GM21717 (cell line): ENCODE measurements around the gene NUDT17.
A peak's percentile ranks its signal among the peaks of the same experiment; 100 is the strongest.

Source experiments
- ATAC-seq: cut with Tn5 transposase; IDR thresholded peaks from one replicate; pipeline ENCODE4 v1.9.1; 2021; ENCODE audit warnings: mild to moderate bottlenecking, moderate library complexity; ENCODE audit not compliant: unreplicated experiment

NUDT17 gene

DNA sequence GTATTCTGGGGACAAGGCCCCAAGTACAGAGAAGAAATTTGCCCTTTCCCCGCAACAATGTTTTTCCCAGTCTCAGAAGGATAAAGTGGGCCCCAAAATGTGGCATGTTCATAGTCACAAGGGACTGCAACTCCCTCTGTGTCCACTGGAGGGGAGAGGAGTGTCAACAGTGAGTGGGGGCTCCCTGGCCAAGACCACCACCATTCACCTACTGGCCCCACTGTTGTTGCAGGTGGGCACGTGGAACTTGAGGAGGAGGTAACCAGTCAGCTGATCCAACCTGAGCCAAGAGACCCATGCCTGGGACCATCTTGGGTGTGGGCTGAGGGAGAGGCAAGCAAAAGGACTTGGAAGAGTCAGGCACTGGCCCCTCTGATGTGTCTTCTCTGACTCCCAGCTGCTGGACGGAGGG lies 777 bp downstream of the NUDT17 start:
- ATAC-seq: peak; percentile 26

DNA sequence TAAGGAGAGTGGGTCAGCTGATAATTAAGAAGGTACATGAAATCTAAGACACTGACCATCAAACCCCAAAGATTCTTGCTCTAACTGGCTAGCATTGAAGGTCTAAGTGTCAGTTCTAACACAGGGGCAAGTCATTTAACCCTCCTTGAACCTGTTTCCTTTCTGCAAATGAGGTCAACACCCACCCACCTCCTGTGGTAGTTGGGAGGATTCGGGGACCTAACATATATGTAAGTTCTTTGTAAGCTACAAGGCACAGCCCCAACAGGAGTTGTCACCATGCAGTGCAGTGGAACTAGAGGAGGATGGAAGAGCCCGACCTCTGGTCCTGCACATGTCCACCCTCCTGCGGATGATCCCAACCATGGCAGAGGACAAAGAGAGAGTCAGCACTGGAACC lies 2.4 kb downstream of the NUDT17 start:
- no peak for ATAC-seq

DNA sequence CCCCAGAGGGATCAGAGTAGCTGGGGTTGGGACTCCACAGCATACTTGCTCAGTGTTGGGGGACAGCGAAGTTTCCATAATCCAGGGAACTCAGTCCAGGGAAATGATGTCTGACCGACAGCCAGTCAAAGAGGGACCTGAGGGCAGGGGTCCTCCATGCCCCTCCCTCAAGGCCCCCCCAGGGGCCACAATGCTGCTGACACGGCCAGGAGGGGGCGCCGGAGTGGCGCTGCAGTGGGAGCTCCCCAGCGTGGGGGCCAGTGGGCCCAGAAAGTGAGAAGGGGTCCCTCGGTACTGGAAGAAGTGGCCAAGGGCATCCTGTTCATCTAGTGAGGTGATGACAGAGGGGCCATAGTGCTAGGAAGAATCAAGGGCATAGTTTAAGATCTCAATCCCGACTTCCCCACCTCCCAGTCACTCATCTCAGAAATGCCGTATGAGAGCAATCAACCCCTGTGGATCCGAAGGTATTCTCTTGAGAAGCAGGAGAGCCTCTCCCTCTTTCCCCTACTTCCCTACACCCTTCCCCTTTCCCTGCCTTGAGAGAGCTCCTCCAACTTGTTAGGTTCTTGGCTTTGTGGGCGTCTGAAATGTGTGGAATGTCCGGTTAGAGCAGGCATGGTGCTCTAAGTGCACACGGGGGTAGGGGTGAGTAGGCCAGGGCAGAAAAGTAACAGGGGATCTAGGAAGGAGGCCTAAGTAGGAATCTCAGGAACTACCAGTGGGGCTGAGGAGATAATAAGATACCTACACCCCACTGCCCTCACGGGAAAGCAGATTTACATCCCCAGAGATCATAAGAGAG lies 4.1 kb downstream of the NUDT17 start:
- no peak for ATAC-seq

DNA sequence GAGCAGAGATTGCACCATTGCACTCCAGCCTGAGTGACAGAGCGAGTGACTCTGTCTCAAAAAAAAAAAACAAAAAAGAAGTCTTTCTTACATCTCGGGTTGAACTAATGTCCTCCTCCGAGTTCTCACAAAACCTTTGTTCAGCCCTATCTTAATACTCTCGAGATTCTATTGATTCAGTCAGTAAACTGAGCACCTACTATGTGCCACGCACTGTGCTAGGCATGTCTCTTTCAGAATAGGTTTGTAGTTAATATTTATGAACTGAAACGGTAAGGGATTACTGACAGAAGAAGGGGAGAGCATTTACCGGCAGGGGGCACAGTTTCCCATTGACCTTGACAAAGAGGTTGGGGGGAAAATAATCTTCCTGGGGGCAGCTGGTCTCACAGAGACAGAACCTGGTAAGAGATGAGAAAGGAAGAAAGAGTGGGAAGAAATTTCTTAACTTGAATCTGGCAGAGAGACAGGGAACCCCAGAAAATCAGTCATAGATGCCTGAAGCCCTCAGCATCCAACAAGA lies 10.1 kb downstream of the NUDT17 start:
- ATAC-seq: no peak

DNA sequence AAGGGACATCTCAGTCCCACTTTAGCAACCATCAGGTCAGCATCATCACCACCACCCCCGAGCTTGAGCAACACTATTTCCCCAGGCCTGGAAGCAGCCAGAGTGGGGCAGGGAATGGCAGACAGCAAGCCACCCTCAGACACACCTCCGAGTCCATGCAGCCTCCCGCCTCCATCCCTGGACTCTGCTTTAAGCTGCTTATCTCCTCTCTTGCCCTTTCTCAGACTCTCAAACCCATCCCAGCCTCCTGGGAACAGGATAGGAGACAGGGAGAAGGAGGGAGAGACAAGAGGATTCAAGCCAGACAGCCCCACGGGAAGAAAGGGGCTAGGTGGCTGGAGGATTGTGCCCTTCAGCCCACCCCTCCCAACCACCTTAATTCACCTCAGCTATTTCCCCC lies 11.7 kb downstream of the NUDT17 start:
- no peak for ATAC-seq

DNA sequence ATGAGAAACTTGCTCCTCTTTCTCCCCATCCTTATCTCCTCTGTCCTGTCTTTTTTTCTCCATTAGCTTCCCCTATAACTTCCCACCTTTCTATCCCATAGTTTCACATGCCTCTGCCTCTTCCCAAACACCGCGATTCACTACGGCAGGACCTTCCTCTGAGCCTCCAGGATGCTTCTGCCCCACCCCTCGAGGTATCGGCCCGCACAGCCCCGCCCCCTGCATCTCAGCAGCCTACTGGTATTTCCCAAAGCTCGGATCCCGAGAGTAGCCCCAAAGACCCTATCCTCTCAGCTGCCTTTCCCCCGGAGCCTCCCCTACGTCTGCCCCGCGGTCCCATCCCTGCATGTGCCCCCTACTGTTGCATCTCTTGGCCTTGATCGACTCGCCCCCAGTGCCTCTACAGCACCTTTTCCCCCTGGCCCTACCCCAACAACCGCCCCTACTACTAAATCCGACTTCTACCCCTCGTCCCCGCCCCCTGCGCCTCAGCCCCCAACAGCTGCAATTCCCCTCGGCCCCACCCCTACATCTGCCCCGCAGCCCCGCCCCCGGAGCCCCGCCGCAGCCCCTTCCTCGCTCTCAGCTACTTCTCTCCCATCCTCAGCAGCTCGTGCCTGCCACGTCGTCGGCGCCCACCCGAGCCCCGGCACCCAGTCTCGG lies 12.9 kb downstream of the NUDT17 start:
- peak; percentile 13 for ATAC-seq

DNA sequence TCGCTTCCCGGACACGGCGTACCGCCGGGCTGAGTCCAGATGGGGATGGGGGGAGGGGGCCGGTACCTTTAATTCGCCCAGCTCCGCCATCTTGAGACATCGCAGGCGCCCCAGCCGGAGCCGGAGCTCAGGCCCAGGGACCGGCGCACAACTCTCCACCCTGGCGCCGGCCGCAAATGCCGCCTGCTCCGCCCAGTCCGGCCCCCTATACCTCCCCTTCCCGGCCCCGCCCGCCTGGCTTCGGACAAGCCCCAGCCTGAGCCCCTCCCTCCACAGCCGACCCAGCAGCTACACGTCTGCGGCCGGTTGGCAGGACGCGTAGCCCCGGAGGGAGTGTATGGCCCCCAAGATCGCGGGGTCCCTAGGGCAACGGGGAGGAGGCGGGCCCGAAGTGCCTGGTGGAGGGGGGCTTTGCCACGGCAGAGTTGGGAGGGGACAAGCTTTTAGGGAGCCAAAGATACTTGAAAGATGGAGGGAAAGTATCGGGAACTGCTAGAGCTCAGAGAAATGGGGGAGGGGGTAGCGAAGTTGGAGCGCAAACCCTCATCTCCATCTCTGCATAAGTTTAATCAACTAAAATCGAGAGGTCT lies 13.6 kb downstream of the NUDT17 start, which contains the start of gene PIAS3:
PIAS3 (minus strand) TSS at position 181 of the 590 bp plus-strand sequence; CDS start at position 90, 91 bp downstream.
- peak; percentile 81 for ATAC-seq

DNA sequence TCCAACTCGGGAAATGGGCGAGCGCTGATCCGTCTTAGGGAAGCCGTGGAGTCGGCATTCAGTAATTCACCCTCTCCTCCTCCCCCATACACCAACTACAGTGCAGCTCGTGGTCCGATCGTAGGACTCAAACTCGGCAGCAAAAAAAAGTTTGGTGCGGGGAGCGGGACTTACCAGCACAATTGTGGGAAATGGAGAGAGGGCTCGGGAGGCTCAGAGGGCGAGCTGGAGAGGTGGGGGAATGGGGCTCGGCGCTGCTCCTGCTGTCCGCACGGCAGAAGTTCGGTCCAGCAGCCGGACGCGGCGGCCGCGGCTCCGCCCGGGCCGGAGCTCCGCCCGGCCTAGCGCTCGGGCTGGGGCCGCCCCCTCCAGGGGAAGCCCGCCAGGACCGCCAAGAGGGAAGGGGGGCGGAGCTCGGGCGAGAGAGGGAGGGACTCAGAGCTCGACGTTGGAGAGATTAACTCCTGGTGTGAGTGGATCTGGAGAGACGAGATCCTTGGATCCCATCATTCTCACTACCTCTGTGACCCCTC lies 14.1 kb downstream of the NUDT17 start:
- peak; percentile 66 for ATAC-seq

DNA sequence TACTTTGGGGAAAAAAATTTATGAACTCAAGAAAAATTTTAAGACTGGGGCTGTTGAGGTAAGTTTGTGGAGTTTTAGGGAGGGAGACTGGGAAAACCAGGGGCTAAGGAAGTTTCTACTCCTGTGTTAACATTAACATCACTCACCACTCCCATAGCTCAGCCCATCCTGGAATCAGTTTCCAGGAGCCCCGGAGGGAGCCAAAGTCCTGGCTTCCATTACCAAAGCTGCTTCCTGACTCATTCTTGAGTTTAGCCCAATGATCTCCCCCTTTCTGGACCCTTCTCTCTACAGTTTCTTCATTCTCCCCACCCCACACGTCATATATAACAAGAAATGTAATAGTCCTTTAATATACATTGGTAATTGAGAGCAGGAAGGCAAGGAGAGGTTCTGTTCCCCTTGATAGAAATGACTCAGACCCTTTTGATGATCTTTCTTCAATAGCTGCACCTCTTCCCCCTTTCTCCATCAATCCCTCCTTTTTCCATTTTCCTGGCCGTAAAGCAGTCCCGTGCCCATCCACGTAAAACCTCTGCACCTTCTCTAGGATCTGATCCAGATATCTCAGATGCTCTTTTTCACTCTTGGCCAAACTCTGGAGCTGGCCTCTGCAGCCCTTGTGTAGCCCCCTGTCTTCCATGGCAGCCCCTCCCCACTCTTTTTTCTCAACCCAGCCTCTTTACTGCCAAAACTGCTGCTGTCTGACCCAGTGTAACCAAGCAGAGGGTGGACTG lies 18.0 kb downstream of the NUDT17 start:
- ATAC-seq: no peak

DNA sequence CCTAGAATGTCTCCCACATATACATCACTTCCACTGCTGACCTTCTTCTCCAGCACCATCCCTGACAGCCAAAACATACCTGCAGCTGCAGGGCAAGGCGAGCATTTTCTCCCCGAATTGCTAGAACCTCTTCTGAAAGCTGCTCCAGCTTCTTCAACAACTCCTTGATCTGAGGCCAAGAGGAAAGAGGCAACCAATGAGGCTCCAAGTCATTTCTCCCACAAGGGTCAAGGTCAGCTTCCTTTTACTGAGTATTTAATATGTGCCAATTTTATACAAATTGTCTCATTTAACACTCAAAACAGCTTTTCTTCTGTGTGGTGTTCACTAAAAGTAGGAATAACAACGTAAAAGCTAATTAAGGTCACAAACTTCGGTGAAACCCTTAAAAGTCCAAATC lies 22.8 kb downstream of the NUDT17 start:
- no peak for ATAC-seq

DNA sequence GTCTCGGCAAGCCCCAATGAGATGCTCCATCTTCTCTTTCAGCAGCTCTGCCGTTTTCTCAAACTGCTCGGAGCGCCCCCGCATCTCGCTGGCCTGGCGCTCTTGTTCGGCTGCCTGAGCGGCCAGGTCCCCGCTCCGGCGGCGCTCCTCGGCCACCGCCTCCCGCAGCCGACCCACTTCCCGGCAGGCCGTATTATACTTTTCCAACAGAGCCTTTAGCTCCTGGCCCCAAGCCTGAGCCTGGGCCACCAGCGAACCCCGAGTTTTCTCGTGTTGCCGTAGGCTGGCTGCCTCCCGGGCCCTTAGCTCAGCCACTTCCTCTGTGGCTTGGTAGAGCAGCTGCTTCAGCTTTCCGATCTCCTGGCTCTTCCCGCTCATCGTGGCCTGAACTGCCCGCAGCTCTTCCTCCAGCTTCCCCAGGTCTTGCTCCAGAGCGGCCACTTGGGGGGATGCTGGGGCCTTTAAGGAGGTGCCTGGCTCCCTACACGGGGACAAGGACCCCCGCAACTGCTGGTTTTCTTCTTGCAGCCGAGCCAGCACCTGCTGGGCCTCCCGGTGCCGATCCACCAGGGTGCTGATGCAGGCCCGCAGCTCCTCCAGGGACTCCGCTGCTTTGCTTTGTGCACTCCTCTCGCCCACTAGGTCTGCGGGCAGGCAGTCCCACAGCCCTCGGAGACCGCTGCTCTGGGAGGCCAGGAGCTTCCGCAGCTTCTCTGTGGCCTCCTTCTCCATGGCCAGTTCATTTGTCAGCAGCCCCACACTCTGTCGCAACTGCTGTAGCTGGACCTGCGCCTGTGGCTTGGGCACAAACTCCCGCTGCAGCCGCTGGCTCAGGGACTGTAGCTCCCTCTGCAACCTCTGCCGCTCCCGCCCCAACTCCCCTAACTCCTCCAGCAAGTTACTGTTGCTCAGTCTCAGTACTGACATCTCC lies 26.8 kb downstream of the NUDT17 start:
- no peak for ATAC-seq

DNA sequence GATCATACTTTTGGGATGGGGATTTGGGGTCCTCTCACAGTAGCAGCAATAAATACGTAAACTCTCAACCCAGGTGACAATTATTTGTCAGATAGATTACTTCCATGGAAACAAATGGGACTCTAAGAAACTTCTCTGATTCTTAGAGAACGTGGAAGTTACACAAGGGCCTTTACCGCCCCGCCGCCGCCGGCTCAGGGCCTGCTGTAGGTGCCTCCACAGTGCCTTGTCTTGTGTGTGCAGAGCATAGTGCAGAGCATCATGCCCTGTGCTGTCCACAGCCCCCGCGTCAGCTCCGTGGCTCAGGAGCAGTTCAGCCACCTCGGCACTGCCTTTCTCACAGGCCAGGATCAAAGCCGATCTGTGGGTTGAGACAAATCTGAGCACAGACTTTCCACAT lies 29.2 kb downstream of the NUDT17 start:
- ATAC-seq: no peak

DNA sequence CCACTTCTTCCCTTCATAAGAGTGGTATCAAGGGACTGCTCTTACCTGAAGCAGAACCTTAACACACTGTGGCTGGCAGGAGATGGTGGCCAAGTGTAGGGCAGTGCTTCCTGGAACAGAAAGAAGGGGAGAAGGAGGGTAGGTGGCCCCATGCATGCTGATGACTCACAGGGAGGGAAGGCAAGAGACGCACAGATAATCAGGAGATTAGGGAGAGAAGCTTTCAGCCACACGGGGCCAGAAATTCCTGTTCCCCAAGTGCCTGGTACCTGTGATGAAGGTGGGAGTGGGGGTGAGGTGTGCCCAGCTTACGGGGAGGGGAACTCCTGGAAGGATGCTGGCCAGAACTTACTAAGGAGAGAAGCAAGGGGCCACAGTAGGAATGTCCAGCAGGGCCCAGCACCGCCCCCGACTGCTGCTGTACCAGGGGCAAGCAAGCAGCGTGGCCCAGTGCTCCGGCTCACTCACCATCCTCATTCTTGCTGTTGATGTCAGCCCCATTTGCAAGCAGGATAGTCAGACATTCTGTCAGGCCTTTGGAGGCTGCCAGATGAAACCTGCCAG lies 32.6 kb downstream of the NUDT17 start:
- no peak for ATAC-seq

DNA sequence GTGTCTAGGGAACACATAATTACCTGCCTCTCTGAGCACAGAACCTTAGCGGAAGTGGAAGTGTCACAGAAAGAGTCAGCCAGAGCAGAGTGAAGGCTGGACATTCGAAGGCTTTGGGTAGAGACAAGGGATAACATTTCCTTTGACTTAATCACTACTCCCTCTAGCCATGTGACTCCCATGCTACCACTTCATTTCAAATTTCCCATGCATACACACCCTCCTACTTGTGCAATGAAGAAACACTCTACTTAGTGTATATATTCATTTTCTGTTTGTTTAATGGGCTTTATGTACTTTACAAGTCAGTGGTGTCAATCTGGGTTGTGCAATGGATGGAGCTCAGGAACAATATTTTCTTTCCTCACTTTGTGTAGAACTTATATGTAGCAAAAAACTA lies 33.3 kb downstream of the NUDT17 start:
- no peak for ATAC-seq

DNA sequence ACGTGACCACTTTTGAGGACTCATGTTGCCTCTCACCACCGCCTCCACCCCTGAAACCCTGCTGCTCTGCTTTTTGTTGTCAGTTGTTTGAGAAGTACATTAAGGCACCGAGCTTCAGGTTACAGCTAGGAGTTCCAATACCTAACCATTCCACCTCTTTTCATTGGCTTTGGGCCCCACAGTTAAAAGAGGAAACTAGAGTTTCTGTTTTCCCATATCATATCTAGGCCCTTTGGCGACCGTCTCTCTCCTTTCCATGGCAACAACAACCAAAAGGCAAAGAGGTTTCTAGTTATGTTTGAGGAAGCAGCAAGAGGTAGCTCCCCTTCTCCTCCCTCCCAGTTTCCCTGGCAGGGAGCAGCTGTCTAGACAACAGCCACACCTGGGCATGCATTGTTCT lies 34.3 kb downstream of the NUDT17 start:
- no peak for ATAC-seq

DNA sequence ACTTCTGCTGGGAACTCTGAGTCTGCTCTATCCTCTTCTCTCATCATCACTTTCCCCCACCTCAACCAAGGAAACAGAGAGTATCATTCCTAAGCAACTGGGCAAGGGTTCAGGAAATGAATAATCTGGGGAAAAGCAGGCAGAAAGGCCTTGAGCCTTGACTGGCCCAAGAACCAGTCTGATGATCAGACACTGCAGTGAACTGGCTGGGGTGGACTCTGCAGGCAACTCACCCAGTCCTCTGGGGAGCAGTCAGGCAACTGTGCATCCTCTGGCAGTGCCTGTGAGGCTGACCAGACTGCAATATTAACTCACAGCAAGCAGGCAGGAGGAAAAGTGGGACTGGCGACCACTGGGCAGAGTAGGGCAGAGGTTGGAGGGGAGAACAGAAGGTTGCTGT lies 39.2 kb downstream of the NUDT17 start:
- ATAC-seq: no peak

DNA sequence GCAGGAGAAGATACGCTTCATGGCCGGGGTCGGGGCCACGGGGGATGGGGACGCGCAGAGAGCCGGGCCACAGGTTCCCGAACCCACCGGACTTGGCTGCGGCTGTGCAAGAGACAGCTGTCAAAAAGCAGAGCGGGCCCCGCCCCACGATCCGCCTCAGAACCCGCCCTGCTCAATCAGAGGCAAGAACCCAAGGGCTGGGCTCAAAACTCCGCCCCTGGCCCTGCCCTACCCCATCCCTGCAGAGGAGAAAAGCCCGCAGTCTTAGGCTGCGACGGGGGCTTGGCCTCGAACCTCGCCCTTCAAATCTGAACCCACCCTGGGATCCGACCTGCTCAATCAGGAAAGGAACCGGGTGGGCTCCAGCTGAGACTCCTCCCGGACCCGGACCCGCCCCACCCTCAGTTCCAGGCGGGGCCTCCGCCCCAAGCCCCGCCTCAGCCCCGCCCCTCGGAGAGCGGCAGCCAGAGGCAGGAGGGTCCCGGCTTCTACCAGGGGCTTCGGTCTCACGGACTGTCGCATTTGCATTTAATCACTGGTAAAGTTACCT lies 40.4 kb downstream of the NUDT17 start, which contains the start of gene ANKRD35:
ANKRD35 (minus strand) TSS at position 129 of the 550 bp plus-strand sequence; CDS start at position 21, 108 bp downstream.
- ATAC-seq: peak; percentile 97

DNA sequence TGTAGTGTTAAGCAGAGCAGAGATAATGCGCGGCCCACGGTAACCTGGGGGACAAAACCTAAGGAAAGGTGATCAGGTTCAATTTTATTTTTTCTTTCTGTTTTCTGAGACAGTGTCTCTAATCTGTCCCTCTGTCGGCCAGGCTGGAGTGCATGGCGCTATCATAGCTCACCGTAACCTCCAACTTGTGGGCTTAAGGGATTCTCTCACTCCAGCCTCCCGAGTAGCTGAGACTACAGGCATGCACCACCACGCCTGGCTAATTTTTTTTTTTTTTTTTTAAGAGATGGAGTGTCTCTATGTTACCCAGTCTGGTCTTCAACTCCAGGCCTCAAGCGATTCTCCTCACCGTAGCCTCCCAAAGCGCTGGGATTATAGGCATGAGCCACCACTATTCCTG lies 41.0 kb downstream of the NUDT17 start:
- ATAC-seq: no peak

DNA sequence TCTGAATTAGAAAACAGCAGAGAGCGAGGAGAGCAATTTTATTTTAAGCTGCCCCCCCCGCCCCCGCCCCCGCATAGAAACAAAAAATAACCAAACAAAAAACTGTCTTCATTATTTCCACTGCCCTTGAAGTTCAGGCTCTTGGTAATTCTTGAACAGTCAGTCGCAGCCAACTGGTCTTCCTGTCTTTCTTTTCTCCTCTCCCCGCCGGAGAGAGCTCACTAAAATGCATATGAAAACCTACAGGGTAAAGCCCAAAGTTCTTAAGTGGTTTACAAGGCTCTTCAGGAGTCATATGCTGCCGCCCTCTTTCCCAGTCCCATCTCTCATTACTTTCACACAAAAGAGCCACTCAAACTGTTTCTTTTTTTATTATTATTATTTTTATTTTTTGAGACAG lies 41.4 kb downstream of the NUDT17 start:
- no peak for ATAC-seq
